Lower leg skin (tissue), 3 donors: Measurements from ENCODE around the gene SLC7A4.

ENCODE experiments used
- CTCF ChIP-seq, 3 donors: fragments of 450-650 bp; IDR thresholded peaks; one replicate each; pipeline ENCODE4 v1.5.1; 2016; ENCODE audit warnings: antibody characterized with exemption in 3 of 3, mild to moderate bottlenecking in 3 of 3, moderate library complexity in 2 of 3
- POLR2A ChIP-seq, 2 donors: fragments of 450-650 bp; IDR thresholded peaks; one replicate each; pipeline ENCODE4 v1.6.1; 2016 to 2017; ENCODE audit warnings: antibody characterized with exemption in 2 of 2, mild to moderate bottlenecking in 1 of 2, moderate library complexity in 1 of 2

GRCh38 chr22:20987375-20987774, 45.0 kb downstream of the SLC7A4 start:
- TF ChIP-seq CTCF (IDR thresholded peaks at IDR 0.05), result no peak
- no peak for TF ChIP-seq POLR2A (IDR thresholded peaks at IDR 0.05)
